Measurements from ENCODE around the gene PPP3CA.

- no peak for TF ChIP-seq CTCF (IDR thresholded peaks at IDR 0.05)
- TF ChIP-seq POLR2A (IDR thresholded peaks at IDR 0.05) = no peak
Measured at GRCh38 chr4:101147283-101147682, 200.0 kb downstream of the PPP3CA start.

All from lower leg skin (tissue), 3 donors.